Activated CD8-positive, alpha-beta memory T cell treated with anti-CD3 and anti-CD28 coated beads for 1 hour (primary cell): ENCODE measurements around the gene CBLN2.

Source experiments
- DNase-seq, 2 donors: peaks; one replicate each; pipeline ENCODE4 v3.0.0-alpha.2; 2020; ENCODE audit warnings: low read depth in 1 of 2; ENCODE audit errors: extremely low read depth in 1 of 2

The CBLN2 gene

GRCh38 chr18:72544092-72544886, at the start of gene CBLN2:
CBLN2 (minus strand) TSS chr18:72544342; CDS start chr18:72542160, 2,182 bp downstream.
- DNase-seq, result no peak

GRCh38 chr18:72588360-72588759, 44.2 kb upstream of the CBLN2 start:
- no peak for DNase-seq

- DNase-seq, result no peak
Observed at GRCh38 chr18:72584787-72585186, 40.6 kb upstream of the CBLN2 start.

- DNase-seq, result no peak
Observed at GRCh38 chr18:72581976-72582375, 37.8 kb upstream of the CBLN2 start.

- DNase-seq, result no peak
Observed at GRCh38 chr18:72572896-72573295, 28.8 kb upstream of the CBLN2 start.

GRCh38 chr18:72566290-72566689, 22.1 kb upstream of the CBLN2 start:
- DNase-seq, result no peak

- no peak for DNase-seq
Observed at GRCh38 chr18:72555968-72556367, 11.8 kb upstream of the CBLN2 start.

- DNase-seq, result no peak
Observed at GRCh38 chr18:72555101-72555500, 11.0 kb upstream of the CBLN2 start.

- no peak for DNase-seq
Observed at GRCh38 chr18:72543357-72544055, 636 bp downstream of the CBLN2 start.

- DNase-seq, result no peak
Observed at GRCh38 chr18:72542984-72543356, 1.2 kb downstream of the CBLN2 start.

- DNase-seq, result no peak
Observed at GRCh38 chr18:72542342-72542741, 1.8 kb downstream of the CBLN2 start.

- DNase-seq, result no peak
Observed at GRCh38 chr18:72541871-72542332, 2.2 kb downstream of the CBLN2 start.

- no peak for DNase-seq
Observed at GRCh38 chr18:72539901-72540300, 4.2 kb downstream of the CBLN2 start.

- no peak for DNase-seq
Observed at GRCh38 chr18:72530622-72531021, 13.5 kb downstream of the CBLN2 start.

- DNase-seq, result no peak
Observed at GRCh38 chr18:72504866-72505265, 39.3 kb downstream of the CBLN2 start.

- DNase-seq, result no peak
Observed at GRCh38 chr18:72502671-72503431, 41.3 kb downstream of the CBLN2 start.

GRCh38 chr18:72492497-72492896, 51.6 kb downstream of the CBLN2 start:
- no peak for DNase-seq
